ENCODE data around the gene MEGF6. TPM values are rescaled to one million over a fixed set of nuclear protein-coding genes. Genes with fewer than 3 reads are reported as not detected.

The MEGF6 gene
- total and polyA plus RNA-seq, 9 of the 15 experiments (the other 6 are each of a cell fraction or from before 2014, with no cell fraction given): 0.03 to 1.7 (median 0.24) TPM; not detected in 3

GRCh38 chr1:3630914-3631313 lies 19.6 kb upstream of the MEGF6 start:
- Histone ChIP-seq H2AFZ (ENCODE audit: low read depth, low read length) (no peak overlapping the region), H3K27me3 (ENCODE audit: control insufficient read depth in 2 of 2, insufficient read depth in 2 of 2, low read length in 2 of 2) (no peaks in the 10 kb centered on the region), H3K9ac (ENCODE audit: insufficient read depth in 1 of 2, low read depth in 2 of 2, low read length in 2 of 2) (0 out of 4 replicates have a peak overlapping the region, but pooled peaks of 1 of the 2 experiments have one; percentile 36), H3K79me2 (ENCODE audit: control insufficient read depth, insufficient read depth, low read length) (no peaks in the 10 kb centered on the region), H3K9me3 (replicated peaks; ENCODE audit: control insufficient read depth, insufficient read depth, low read depth, low read length) (no peaks in the 10 kb centered on the region), H4K20me1 (replicated peaks; ENCODE audit: control insufficient read depth, insufficient read depth, low read length) (no peaks in the 10 kb centered on the region), H3K36me3 (ENCODE audit: control insufficient read depth, insufficient read depth, low read length) (peaks cover 54% of the 10 kb centered on the region; the same call in 1 of the 3 replicates), H3K4me2 (ENCODE audit: insufficient read depth, low read length) (no peak overlapping the region), H3K9me1 (ENCODE audit: control insufficient read depth, insufficient read depth, low read length) (no peaks in the 10 kb centered on the region), H3K4me3 (no peak overlapping the region), H3K27ac (ENCODE audit: extremely low read depth, low read depth, low read length) (no peak overlapping the region), H3K4me1 (replicated peaks in 1 of 2; ENCODE audit: control insufficient read depth in 2 of 2, insufficient read depth in 2 of 2, low read length in 2 of 2) (peaks cover 1 to 15% of the 10 kb centered on the region in 2 experiments; a peak in 3 of 5 replicates)
- in situ Hi-C loops (cut with MboI) (no loop called here), intact Hi-C loops (cut with micrococcal nuclease) (no loop called here)
- CTCF ChIA-PET (ENCODE audit: low intra/inter-chr PET ratio): no interaction called here
- ATAC-seq: no peak
- POLR2A ChIA-PET: interaction anchor here (0.6 to 2.9 kb wide), 3 partner anchors 11 to 177 kb away, joined by 3 to 8 read pairs (median 4); no protein-coding TSS in a partner anchor
- no peak for DNase-seq (ENCODE audit: extremely low read depth in 1 of 4, low spot score in 3 of 4)
- no TSS peak for BruUV-seq (replicated peaks)
- FAIRE-seq: no peak
- WGBS (ENCODE audit: insufficient coverage, low coverage, missing lambda C conversion rate): 60% methylated on average over 9 of the region's 9 CpGs
- no peak for TF ChIP-seq NR2C1 (IDR thresholded peaks at IDR 0.05)
- TF ChIP-seq NR2C1 (tag; IDR thresholded peaks at IDR 0.05): no peak
- no peak for TF ChIP-seq PTTG1 (tag; IDR thresholded peaks at IDR 0.05; ENCODE audit: low read depth)
- TF ChIP-seq RBBP5 (IDR thresholded peaks at IDR 0.05; ENCODE audit: borderline replicate concordance, insufficient read depth, low read length, poor library complexity, severe bottlenecking): no peak
- TF ChIP-seq, protein P1, sequence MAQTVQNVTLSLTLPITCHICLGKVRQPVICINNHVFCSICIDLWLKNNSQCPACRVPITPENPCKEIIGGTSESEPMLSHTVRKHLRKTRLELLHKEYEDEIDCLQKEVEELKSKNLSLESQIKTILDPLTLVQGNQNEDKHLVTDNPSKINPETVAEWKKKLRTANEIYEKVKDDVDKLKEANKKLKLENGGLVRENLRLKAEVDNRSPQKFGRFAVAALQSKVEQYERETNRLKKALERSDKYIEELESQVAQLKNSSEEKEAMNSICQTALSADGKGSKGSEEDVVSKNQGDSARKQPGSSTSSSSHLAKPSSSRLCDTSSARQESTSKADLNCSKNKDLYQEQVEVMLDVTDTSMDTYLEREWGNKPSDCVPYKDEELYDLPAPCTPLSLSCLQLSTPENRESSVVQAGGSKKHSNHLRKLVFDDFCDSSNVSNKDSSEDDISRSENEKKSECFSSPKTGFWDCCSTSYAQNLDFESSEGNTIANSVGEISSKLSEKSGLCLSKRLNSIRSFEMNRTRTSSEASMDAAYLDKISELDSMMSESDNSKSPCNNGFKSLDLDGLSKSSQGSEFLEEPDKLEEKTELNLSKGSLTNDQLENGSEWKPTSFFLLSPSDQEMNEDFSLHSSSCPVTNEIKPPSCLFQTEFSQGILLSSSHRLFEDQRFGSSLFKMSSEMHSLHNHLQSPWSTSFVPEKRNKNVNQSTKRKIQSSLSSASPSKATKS (CRISPR knock-in tag; IDR thresholded peaks at IDR 0.05): no peak
- no peak for TF ChIP-seq TARDBP (IDR thresholded peaks at IDR 0.05)
- no peak for TF ChIP-seq JUN (IDR thresholded peaks at IDR 0.05; ENCODE audit: borderline replicate concordance, low read depth, low read length)
- TF ChIP-seq JUN (CRISPR knock-in tag; IDR thresholded peaks at IDR 0.05; ENCODE audit: borderline replicate concordance): no peak
- no peak for TF ChIP-seq FUS (optimal IDR thresholded peaks at IDR 0.05; ENCODE audit: low read depth, low read length)
- no peak for TF ChIP-seq FOXJ3 (CRISPR knock-in tag; IDR thresholded peaks at IDR 0.05)
- no peak for TF ChIP-seq DLX4 (CRISPR knock-in tag; IDR thresholded peaks at IDR 0.05)
- TF ChIP-seq ZNF699 (CRISPR knock-in tag; IDR thresholded peaks at IDR 0.05; ENCODE audit: insufficient replicate concordance): no peak
- no peak for TF ChIP-seq SRSF3 (IDR thresholded peaks at IDR 0.05; ENCODE audit: insufficient read depth, low read length)
- no peak for TF ChIP-seq ZNF232 (CRISPR knock-in tag; IDR thresholded peaks at IDR 0.05)
- no peak for TF ChIP-seq RAD21 (CRISPR knock-in tag; conservative IDR thresholded peaks at IDR 0.05 in 1 of 2, IDR thresholded peaks at IDR 0.05 in 1 of 2)
- TF ChIP-seq THRAP3 (IDR thresholded peaks at IDR 0.05; ENCODE audit: borderline replicate concordance): no peak

All from K562 (cell line).